Spleen (tissue), 7 donors: ENCODE results near the gene NCOR1.

Source experiments
- POLR2A ChIP-seq, 3 donors: fragments of 450-650 bp; IDR thresholded peaks; one replicate each; pipeline ENCODE4 v1.5.1; 2017; ENCODE audit warnings: antibody characterized with exemption in 3 of 3, mild to moderate bottlenecking in 1 of 3
- POLR2AphosphoS5 ChIP-seq, 3 donors: sonication (generic); formaldehyde crosslinking; IDR thresholded peaks; one replicate each; pipeline ENCODE4 v1.5.1; 2017; ENCODE audit warnings: antibody characterized with exemption in 3 of 3
- TF ChIP-seq, protein P1 (sequence below), 11 experiments: fragments of 200-600 bp in 7 of 11; fragments of 450-650 bp in 4 of 11; sonication (generic) in 4 of 11; IDR thresholded peaks in 8 of 11; conservative IDR thresholded peaks in 3 of 11; 1 replicate in 7 of 11; 2 replicates in 4 of 11; pipeline versions ENCODE4 v1.4.0 to v1.8.0; 2016 to 2021; ENCODE audit warnings: antibody characterized with exemption in 11 of 11, inconsistent platforms in 4 of 11, mild to moderate bottlenecking in 1 of 11
- donor health status: DM: no; HTN: no; CAD: no; lungs with moderate emphysema.
- donor health status: DM: no; HTN: no; CAD: no.
- donor health status: DM: no; HTN: no; CAD: no.

DNA sequence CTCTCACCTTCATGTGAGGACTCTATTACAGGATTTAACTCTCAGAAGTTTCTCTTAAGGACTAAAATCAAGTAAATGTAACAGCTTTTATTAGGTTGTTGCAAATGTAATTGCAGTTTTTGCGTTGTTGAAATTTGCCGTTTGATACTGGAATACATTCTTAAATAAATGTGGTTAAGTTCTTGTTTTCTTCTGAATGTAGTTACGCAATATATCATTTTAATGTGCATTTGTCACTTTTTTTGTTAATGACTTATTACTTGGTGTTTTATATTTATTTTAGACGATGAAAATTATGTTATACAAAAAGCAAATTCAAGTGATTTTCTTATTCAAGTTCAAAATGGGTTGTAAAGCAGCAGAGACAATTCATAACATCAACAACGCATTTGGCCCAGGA is 139.4 kb downstream of the NCOR1 start:
- TF ChIP-seq, protein P1, sequence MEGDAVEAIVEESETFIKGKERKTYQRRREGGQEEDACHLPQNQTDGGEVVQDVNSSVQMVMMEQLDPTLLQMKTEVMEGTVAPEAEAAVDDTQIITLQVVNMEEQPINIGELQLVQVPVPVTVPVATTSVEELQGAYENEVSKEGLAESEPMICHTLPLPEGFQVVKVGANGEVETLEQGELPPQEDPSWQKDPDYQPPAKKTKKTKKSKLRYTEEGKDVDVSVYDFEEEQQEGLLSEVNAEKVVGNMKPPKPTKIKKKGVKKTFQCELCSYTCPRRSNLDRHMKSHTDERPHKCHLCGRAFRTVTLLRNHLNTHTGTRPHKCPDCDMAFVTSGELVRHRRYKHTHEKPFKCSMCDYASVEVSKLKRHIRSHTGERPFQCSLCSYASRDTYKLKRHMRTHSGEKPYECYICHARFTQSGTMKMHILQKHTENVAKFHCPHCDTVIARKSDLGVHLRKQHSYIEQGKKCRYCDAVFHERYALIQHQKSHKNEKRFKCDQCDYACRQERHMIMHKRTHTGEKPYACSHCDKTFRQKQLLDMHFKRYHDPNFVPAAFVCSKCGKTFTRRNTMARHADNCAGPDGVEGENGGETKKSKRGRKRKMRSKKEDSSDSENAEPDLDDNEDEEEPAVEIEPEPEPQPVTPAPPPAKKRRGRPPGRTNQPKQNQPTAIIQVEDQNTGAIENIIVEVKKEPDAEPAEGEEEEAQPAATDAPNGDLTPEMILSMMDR (IDR thresholded peaks at IDR 0.05 in 8 of 11, conservative IDR thresholded peaks at IDR 0.05 in 3 of 11): no peak
- no peak for TF ChIP-seq POLR2A (IDR thresholded peaks at IDR 0.05)
- TF ChIP-seq POLR2AphosphoS5 (IDR thresholded peaks at IDR 0.05): no peak
